ENCODE results near the gene SLC2A4RG.
"Not testable (repeated sequence)": the region's sequence is repeated elsewhere in the genome, so short reads cannot be mapped to it uniquely, and the experiment has no call there.

SLC2A4RG gene

GRCh38 chr20:63714858-63715257 is 24.7 kb upstream of the SLC2A4RG start:
- no peak for DNase-seq

- DNase-seq: no peak
Measured at GRCh38 chr20:63718996-63719395, 20.6 kb upstream of the SLC2A4RG start.

DNA sequence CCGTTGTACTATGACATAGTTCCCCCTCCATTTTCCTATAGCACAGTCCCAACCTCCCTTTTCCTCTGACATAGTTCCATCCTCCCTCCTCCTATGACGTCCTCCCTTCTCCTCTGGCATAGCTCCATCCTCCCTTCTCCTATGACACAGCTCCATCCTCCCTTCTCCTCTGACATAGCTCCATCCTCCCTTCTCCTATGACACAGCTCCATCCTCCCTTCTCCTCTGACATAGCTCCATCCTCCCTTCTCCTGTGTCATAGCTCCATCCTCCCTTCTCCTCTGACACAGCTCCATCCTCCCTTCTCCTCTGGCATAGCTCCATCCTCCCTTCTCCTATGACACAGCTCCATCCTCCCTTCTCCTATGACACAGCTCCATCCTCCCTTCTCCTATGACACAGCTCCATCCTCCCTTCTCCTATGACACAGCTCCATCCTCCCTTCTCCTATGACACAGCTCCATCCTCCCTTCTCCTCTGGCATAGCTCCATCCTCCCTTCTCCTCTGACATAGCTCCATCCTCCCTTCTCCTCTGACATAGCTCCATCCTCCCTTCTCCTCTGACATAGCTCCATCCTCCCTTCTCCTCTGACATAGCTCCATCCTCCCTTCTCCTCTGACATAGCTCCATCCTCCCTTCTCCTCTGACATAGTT is 16.5 kb upstream of the SLC2A4RG start:
- not testable (repeated sequence) for DNase-seq

DNA sequence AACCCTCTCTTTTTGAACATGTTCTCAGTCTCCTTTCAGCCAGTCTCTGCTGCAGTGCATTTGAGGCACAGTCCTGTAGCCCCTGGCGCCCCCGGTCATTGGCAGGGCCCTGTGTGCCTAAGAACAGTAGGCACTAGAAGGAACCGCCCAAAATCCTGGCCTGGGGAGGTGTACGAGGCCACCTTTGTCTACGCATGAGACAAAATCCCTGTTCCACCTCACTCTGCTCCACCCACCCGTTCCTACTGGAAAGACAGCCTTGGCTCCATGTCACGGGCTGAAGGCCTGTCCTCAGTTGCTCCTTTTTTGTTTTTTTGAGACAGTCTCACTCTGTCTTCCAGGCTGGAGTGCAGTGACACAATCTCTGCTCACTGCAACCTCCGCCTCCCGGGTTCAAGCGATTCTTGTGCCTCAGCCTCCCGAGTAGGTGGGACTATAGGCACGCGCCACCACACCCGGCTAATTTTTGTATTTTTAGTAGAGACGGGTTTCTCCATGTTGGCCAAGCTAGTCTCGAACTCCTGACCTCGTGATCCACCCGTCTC is 9.3 kb upstream of the SLC2A4RG start:
- DNase-seq: not testable (repeated sequence)

DNA sequence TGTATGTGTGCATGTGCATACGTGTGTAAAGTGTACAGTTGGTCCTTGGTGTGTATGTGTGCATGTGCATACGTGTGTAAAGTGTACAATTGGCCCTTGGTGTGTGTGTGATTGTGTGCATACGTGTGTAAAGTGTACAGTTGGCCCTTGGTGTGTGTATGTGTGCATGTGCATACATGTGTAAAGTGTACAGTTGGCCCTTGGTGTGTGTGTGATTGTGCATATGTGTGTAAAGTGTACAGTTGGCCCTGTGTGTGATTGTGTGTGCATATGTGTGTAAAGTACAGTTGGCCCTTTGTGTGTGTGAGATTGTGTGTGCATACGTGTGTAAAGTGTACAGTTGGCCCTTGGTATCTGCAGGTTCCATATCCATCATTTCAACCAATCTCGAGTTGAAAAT is 8.2 kb upstream of the SLC2A4RG start:
- DNase-seq: no peak

DNA sequence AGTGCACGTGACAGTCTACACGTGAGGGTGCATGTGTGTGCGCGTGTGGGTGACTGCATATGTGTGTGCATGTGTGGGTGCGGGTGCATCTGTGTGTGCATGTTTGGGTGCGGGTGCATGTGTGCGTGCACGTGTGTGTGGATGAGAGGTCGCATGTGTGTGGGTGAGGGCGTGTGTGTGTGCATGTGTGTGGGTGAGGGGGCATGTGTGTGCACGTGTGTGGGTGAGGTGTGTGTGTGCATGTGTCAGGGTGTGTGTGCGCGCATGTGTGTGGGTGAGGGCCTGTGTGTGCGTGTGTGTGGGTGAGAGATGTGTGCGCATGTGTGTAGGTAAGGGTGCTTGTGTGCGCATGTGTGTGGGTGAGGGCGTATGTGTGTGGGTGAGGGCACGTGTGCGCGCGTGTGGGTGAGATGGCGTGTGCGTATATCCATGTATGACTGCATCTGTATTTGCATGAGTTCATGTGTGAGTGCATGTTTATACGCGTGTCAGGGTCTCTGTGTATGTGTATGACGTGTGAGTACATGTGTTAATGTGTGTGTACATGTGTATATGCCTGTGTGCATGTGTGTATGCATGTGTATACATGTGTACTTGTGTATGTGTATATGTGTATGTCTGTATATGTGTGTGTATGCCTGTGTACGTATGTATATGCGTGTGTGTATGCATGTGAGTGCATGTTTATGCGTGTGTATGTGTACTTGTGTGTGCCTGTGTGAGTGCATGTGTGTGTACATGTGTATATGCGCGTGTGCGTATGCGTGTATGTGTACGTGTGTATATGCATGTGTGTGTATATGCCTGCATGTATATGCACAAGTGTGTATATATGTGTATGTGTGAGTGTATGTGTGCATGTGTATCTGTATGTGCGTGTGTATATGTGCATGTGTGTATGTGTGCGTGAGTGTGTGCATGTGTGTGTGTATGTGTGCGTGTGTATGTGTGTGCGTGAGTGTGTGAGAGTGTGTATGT is 7.2 kb upstream of the SLC2A4RG start:
- no peak for DNase-seq

DNA sequence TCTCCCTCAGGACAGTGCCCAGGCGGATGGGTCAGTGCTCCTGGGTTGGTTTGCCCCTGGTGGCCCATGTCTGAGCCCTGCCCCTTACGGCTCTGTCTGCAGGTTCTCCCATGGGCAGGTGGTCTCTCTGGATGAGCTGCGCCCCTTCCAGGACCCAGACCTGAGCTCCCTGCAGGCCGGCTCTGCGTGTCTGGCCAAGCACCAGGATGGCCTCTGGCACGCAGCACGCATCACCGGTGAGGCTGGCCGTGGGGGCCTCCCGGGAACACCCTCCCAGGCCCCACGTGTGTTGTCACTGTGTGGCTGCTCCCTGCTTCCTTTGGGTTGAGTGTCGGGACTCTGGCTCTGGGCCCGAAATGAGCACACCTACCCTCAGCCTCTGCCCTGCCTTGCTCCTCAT is 6.5 kb upstream of the SLC2A4RG start:
- DNase-seq: no peak

DNA sequence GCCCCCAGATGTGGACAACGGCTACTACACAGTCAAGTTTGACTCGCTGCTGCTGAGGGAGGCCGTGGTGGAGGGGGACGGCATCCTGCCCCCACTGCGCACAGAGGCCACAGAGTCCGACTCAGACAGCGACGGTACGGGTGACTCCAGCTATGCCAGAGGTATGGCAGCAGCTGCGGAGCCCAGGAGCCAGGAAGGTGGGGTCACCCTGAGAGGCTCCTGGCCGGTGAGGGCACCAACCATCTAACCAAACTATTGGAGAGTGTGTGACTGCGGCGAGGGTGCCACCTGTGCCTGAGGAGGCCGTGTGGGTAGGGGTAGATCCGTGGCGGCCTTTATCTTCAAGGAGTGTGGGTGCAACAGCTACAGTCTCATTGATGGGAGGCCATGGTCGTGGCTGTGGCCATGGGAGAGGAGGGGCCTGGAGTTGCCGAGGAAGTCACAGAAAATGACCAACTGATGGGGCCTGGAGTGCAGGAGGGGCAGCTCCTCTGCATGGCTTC is 5.9 kb upstream of the SLC2A4RG start:
- DNase-seq: no peak

- DNase-seq: no peak
Measured at GRCh38 chr20:63734111-63734945, 5.2 kb upstream of the SLC2A4RG start.

DNA sequence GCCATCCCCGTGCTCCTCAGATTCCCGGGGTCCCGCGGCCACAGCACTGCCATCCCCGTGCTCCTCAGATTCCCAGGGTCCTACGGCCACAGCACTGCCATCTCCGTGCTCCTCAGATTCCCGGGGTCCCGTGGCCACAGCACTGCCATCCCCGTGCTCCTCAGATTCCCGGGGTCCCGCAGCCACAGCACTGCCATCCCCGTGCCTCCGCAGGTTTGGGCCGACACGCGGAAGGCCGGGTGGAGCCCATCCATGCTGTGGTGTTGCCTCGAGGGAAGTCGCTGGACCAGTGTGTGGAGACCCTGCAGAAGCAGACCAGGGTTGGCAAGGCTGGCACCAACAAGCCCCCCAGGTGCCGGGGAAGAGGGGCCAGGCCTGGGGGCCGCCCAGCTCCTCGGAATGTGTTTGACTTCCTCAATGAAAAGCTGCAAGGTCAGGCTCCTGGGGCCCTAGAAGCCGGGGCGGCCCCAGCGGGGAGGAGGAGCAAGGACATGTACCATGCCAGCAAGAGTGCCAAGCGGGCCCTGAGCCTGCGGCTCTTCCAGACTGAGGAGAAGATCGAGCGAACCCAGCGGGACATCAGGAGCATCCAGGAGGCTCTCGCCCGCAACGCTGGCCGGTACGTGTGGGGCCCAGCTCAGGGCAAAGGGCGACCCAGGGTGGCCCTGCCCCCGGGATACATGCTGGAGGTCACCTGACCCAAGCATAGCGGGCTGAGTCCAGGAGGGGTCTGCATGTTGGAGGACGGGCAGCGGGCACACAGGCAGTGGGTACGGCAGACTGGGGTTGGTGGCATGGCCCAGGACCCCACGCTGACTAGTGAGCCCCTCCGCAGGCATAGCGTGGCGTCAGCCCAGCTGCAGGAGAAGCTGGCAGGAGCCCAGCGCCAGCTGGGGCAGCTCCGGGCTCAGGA is 4.4 kb upstream of the SLC2A4RG start:
- DNase-seq: no peak

- peak; percentile 81 for DNase-seq
Measured at GRCh38 chr20:63735859-63736718, 3.5 kb upstream of the SLC2A4RG start, which contains the start of gene LIME1. LIME1 (plus strand) TSS chr20:63736664; CDS start chr20:63737550, 886 bp downstream.

DNA sequence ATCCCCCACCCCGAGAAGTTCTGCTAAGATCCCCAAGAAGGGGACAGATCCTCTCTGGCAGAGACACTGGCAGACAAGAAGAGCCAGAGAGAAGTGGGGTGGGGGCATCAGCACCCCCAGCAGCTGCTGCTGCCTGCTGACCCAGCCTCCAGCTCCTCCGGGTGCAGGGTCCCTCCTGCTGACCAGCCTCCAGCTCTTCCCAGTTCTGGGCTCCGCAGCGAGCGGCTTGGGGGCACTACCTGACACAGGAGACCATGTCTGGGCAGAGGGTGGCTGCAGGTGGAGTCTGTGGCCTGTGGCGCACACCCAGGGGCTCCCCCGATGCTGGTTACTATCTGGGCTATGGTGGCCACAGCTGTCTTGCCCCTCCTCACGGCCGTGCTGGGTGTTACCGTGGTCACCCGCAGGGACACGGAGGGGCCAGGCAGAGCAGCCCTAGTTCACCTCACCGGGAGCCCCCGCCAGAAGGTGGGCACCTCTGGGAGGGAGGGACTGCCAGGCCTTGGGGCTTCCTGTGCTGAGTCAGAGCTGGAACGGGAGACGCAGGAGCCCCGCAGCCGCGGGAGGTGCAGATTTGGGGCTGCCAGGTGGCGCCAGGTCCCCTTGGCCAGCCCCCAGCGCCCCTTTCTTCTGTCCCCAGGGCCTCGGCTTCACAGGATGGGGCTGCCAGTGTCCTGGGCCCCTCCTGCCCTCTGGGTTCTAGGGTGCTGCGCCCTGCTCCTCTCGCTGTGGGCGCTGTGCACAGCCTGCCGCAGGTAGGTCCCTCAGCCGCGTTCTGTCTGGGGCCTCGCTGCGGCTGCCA is 2.5 kb upstream of the SLC2A4RG start:
- peak; percentile 30 for DNase-seq

DNA sequence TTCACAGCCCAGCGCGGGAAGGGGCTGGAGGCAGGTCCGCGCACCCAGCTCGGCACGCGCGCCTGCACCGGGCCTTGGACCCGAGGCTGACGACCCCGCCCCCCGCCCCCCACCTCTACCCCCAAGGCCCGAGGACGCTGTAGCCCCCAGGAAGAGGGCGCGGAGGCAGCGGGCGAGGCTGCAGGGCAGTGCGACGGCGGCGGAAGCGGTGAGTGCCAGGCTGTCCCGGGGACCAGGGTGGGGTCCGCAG is 2.0 kb upstream of the SLC2A4RG start:
- no peak for DNase-seq

DNA sequence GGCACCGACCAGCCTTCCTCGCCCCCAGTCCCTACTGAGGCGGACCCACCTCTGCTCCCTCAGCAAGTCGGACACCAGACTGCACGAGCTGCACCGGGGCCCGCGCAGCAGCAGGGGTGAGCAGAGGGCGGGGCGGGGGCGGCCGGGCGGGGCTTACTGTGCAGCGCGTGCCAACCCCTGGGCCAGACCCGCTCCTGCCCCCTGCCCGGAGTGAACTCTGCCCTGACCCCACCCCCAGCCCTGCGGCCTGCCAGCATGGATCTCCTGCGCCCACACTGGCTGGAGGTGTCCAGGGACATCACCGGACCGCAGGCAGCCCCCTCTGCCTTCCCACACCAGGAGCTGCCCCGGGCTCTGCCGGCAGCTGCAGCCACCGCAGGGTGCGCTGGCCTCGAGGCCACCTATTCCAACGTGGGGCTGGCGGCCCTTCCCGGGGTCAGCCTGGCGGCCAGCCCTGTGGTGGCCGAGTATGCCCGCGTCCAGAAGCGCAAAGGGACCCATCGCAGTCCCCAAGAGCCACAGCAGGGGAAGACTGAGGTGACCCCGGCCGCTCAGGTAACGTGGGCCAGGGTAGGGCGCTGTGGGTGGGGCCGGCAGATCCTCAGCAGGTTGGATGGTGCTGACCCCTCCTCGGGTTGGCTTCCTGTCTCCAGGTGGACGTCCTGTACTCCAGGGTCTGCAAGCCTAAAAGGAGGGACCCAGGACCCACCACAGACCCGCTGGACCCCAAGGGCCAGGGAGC is 1.5 kb upstream of the SLC2A4RG start:
- no peak for DNase-seq

DNA sequence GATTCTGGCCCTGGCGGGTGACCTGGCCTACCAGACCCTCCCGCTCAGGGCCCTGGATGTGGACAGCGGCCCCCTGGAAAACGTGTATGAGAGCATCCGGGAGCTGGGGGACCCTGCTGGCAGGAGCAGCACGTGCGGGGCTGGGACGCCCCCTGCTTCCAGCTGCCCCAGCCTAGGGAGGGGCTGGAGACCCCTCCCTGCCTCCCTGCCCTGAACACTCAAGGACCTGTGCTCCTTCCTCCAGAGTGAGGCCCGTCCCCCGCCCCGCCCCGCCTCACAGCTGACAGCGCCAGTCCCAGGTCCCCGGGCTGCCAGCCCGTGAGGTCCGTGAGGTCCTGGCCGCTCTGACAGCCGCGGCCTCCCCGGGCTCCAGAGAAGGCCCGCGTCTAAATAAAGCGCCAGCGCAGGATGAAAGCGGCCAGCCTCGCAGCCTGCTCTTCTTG is 868 bp upstream of the SLC2A4RG start:
- peak; percentile 24 for DNase-seq

GRCh38 chr20:63740070-63740626 is 572 bp downstream of the SLC2A4RG start:
- peak; percentile 59 for DNase-seq

- DNase-seq: peak; percentile 40
Measured at GRCh38 chr20:63740627-63741353, 1.2 kb downstream of the SLC2A4RG start.

- no peak for DNase-seq
Measured at GRCh38 chr20:63741354-63741675, 1.7 kb downstream of the SLC2A4RG start.

Measured in CD4-positive, alpha-beta T cell treated with Interferon gamma for 1 hour (primary cell).